ENCODE data around the gene HOXC10.

- TF ChIP-seq POLR2A (IDR thresholded peaks at IDR 0.05) (no peak), CTCF (IDR thresholded peaks at IDR 0.05) (no peak)
Observed at GRCh38 chr12:53944209-53944608, 40.7 kb upstream of the HOXC10 start.
